ENCODE data around the gene LINGO4.
"Not testable (repeated sequence)": the region's sequence is repeated elsewhere in the genome, so short reads cannot be mapped to it uniquely, and the experiment has no call there.

Gene LINGO4

GRCh38 chr1:151787689-151788088 is 17.5 kb downstream of the LINGO4 start:
- in situ Hi-C loops (cut with MboI; ENCODE audit: low sequenced_read_pairs), result no loop called here

DNA sequence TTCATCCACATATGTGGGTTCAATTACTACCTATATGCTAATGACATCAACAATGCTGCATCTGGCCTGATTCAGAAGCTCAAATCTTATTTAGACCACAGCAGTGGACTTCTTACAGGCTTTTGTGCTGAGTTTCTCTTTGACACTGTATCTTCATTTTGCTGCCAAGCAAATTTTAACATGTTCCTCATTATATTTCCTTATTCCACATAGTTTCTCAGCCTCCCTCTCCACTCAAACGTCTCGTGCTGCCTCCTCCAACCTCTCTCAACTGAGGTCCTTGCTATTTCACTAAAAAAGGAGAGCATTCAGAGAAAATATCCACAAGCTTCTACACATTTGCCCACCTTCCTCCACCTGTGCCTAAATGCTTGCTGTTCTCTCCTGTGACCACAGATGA is 21.4 kb downstream of the LINGO4 start:
- in situ Hi-C loops (cut with MboI; ENCODE audit: low sequenced_read_pairs), result no loop called here

DNA sequence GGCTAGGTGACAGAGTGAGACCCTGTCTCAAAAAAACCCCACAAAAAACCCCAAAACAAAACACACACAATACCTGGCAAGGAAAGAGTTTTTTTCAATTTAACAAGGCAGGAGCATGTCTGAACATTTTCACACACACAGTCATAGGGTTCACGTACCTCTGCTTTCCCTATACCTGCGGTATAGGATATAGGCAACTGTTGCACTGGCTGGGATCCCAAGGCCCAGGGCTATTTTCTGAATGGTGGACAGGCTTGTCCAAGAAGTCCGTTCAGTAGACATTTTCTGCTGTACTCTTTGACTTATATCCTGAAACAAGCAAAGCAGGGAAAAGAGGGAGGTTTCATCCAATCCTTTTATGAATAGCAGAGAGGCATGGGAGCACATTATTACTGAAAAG is 22.5 kb downstream of the LINGO4 start:
- in situ Hi-C loops (cut with MboI; ENCODE audit: low sequenced_read_pairs), result no loop called here

DNA sequence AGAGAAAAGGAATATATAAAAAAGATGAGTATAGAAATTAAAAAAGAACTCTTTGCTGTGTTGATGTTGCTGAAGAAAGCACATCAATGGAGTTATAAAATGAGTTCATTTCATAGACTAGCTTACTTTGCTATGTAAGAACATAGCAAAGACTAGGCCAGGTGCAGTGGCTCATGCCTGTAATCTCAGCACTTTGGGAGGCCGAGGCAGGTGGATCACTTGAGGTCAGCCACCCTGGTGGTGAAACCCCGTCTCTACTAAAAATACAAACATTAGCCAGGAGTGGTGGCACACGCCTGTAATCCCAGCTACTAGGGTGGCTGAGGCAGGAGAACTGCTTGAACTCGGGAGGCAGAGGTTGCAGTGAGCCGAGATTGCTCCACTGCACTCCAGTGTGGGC is 23.2 kb downstream of the LINGO4 start:
- in situ Hi-C loops (cut with MboI; ENCODE audit: low sequenced_read_pairs), result not testable (repeated sequence)

- in situ Hi-C loops (cut with MboI; ENCODE audit: low sequenced_read_pairs), result not testable (repeated sequence)
These were observed 24.5 kb downstream of the LINGO4 start for GRCh38 chr1:151780736-151781135.

GRCh38 chr1:151779852-151780251 is 25.4 kb downstream of the LINGO4 start:
- in situ Hi-C loops (cut with MboI; ENCODE audit: low sequenced_read_pairs), result no loop called here

DNA sequence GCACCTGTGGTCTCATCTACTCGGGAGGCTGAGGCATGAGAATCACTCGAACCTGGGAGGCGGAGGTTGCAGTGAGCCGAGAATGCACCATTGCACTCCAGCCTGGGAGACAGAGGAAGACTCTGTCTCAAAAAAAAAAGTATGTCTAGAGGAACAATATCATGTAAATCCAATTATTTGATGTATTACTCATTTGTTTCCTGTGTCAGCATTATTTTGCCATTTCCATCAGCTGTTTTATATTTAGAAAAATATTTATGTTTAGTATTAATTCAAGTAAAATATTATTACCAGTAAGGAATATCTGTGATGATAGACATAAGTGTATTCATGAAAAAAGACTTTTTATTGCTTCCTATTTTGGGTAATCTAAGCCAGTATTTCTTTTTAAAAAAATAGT is 27.9 kb downstream of the LINGO4 start:
- in situ Hi-C loops (cut with MboI; ENCODE audit: low sequenced_read_pairs), result no loop called here

DNA sequence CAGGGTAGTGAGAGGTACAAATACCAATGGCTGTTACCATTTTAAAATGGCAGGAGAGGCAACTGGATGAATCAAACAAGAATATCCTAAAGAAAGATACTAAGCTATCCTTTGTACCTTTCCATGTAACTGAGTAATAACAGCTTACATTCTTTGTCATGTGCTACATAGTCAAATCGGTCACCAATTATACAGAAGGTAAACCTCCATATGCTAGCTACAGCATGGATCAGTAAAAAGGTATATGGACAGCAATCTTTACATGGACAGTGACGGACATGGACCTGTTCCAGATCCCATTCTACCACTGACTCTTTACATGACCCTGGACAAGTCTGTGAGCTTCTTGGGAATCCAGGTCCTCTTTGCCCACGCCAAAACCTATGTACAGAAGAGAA is 28.6 kb downstream of the LINGO4 start:
- in situ Hi-C loops (cut with MboI; ENCODE audit: low sequenced_read_pairs), result no loop called here

DNA sequence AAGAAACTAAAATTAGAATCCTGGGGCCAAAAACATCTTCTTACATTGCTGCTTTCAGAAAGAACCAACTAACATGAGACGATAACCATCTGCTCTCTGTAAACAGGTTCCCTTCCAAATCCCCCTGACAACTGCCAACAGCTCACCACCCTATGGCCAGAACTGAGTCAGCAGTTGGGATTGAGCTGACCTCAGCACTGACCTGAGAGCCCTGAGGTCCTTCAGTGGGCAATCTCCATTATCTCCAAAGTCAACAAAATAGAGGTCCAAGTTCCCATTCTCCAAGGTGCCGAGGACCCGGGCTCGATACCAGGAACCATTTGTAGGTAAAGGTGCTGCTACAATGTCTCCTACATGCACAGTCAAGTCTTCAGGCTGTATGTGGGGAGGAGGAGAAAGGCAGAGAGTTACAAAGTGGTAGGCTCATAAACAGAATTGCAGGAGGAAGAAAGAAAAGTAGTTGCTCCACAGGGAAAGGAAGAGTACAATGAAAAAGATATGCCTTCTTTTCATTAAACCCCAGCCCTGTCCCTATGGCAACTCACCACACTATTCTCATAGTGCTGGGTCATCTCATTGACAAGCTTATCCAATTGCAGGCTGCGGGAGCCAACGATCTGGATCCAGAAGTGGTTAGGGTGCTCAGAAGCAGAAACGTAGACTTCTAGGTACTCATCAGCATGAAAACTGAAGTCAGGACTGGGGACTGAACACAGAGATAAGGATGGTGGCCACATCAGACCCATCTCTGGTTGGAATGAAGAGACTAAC is 29.1 kb downstream of the LINGO4 start:
- in situ Hi-C loops (cut with MboI; ENCODE audit: low sequenced_read_pairs), result no loop called here

- in situ Hi-C loops (cut with MboI; ENCODE audit: low sequenced_read_pairs), result no loop called here
These were observed 30.8 kb downstream of the LINGO4 start for GRCh38 chr1:151774256-151774922.

DNA sequence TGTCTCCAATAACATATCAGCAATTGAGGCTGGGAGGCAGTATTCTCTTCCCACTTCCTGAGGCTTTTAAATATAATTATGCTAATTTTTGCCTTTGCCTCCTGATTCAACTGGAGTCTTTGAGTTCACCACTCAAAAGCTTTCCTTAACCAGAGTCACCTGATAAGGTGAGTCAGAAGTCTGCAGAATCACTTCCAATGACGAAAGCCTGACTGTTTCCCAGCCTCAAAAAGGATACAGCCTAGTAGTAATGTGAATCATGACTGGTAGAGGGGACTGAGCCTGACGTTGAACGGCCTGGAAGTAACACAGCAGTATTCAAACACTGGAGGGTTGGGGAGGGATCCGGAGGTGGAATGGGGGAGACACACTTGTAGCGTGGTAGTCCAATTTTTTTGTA is 31.5 kb downstream of the LINGO4 start:
- in situ Hi-C loops (cut with MboI; ENCODE audit: low sequenced_read_pairs), result no loop called here

DNA sequence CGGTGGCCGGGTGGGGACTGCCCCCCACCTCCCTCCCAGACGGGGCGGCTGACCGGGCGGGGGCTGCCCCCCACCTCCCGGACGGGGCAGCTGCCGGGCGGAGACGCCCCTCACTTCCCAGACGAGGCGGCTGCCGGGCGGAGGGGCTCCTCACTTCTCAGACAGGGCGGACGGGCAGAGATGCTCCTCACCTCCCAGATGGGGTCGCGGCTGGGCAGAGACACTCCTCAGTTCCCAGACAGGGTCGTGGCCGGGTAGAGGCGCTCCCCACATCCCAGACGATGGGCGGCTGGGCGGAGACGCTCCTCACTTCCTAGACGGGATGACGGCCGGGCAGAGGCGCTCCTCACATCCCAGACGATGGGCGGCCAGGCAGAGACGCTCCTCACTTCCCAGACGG is 35.9 kb downstream of the LINGO4 start:
- in situ Hi-C loops (cut with MboI; ENCODE audit: low sequenced_read_pairs), result not testable (repeated sequence)

DNA sequence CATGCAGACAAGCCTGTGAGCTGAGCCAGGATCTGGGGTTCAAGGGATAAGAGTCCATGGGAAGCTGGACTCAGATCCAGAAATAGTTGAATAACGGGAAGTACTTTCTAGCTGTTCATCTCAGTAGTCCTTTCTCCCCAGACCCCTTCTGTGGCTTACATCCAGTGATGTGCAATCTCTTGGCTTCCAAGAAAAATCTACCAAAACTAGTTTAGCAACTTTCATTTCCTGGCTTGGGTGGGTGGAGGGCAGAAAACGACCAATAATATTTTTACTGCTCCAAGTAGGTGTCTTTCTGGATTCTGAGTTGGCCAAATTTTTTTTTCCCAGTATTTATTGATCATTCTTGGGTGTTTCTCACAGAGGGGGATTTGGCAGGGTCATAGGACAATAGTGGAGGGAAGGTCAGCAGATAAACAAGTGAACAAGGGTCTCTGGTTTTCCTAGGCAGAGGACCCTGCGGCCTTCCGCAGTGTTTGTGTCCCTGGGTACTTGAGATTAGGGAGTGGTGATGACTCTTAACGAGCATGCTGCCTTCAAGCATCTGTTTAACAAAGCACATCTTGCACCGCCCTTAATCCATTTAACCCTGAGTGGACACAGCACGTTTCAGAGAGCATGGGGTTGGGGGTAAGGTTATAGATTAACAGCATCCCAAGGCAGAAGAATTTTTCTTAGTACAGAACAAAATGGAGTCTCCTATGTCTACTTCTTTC is 36.7 kb downstream of the LINGO4 start:
- in situ Hi-C loops (cut with MboI; ENCODE audit: low sequenced_read_pairs), result not testable (repeated sequence)

DNA sequence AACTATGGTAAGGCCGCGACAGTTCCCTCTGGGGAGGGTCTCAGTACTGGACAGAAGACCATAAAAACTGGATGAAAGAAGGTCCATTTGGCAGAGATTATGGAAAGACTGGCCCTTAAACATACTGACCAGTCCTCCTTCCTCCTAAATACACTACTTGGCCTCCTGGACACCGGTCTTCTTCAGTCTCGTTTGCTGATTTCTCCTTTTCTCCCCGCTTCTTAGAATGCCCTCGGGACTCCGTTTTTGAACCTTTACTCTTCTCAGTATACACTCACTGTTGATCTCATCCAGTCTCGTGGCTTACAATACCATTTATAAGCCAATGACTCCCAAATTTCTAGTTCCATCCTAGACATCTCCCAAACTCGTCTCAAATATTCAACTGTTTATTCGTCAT is 41.2 kb downstream of the LINGO4 start:
- in situ Hi-C loops (cut with MboI; ENCODE audit: low sequenced_read_pairs), result no loop called here

DNA sequence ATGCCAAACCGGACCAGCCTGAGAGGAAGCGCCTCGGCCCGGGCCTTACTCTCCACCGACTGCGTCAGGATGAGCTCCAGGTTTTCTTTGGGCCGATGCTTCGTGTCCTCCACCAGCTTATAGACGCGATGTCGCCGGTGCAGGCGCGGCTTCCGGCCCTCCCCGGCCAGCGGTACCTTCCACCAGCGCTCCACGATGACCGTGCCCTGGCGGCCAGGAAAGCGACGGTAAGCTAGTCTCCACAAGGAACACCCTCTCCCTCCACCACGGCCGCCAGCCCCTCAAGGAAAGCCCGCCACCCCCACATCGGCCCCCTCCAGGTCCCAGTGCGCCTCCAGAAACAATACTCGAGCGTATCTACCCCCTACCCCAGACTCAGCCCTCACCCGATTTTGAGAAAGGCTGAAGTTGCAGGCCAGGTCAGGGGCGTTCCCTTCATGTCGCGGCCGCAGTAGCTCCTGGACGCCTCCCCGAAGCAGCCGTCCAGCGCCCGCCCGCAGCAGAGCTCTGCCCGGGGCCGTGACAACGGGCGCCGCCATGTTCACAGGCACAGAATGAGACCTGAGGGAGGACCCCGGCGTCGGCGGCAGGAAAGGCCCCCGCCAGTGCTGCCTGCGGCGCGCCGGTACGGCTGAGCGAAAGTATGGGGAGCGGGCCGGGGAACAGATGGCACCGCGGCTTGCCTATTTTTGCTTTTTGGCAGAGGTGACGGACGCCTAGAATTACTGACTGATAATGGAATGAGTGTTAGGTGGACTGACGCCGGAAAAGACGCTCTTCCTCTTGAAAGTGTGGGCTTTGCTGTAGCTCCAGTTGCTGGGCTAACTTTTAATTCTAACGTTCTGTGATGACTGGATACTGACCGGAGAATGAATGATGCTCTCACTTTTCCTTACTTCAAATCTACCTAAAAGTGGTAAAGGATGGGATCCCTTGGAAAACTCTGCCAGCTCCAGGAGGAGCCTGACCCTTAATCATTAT is 42.0 kb downstream of the LINGO4 start, which contains the start of gene MRPL9:
Gene MRPL9 (minus strand): TSS at position 556 of the 981 bp plus-strand sequence. CDS start 17 bp downstream, at position 539.
- in situ Hi-C loops (cut with MboI; ENCODE audit: low sequenced_read_pairs), result no loop called here

DNA sequence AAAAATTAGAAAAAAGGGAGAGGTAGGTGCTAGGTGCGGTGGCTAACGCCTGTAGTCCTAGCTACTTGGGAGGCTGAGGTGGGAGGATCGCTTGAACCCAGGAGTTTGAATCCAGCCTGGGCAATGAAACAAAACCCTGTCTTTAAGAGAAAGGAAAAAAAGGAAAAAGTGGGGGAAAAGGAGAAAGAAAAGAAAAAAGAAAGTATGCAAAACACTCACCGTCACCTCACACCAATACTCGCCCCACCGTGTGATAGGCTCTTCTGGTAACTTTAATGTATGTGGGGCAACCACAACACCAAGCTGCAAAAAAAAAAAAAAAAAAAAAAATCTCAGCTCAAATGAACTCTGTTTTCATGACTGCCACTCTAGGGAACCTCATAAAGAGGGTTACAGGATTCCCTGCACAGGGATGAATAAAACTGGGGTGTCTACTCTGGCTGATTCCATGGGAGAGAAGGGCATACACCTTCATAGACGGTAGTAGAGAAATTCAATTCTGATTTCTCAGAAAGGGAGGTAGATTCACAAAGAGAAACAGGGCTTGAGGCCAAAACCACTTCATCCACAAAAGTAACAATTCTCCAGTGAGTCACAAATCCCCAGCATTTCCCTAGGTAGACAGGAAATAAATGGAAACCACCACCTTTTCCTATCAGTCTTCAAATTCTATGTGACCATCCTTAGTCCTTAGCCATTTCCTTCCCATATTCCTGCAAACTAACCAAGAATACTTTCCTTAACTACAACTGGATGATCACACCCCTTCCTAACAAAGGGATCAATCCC is 44.4 kb downstream of the LINGO4 start:
- in situ Hi-C loops (cut with MboI; ENCODE audit: low sequenced_read_pairs), result no loop called here

DNA sequence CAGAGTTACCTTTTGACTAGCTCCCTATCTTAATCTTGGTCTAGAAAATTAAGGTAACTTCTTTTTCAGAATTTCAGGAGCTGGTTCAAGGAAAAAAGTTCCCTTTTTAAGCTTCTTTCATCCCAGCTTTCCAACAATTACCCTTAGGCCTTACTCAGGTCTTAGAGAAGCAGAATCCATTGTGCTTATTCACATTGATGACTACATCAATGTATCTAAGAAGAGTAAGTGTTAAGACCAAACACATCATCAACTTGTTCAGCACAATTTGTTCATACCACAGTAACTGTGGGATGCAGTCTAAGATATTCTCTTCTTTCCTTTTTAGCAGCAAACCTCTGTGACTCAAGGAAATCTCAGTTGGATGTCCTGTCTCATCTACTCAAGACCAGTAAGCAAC is 46.0 kb downstream of the LINGO4 start:
- in situ Hi-C loops (cut with MboI; ENCODE audit: low sequenced_read_pairs), result no loop called here

- in situ Hi-C loops (cut with MboI; ENCODE audit: low sequenced_read_pairs), result no loop called here
These were observed 48.9 kb downstream of the LINGO4 start for GRCh38 chr1:151756291-151756690.
